ENCODE data around the gene HINFP.
"Not testable (repeated sequence)": the region's sequence is repeated elsewhere in the genome, so short reads cannot be mapped to it uniquely, and the experiment has no call there.

HINFP gene

GRCh38 chr11:119166368-119167076 is 45.1 kb downstream of the HINFP start:
- Histone ChIP-seq H3K9me3 (ENCODE audit: insufficient read depth, low read depth, low read length) (no peaks in the 10 kb centered on the region), H3F3A (ENCODE audit: low read depth) (no peaks in the 10 kb centered on the region), H3K27me3 (ENCODE audit: insufficient read depth, low read length, poor library complexity, severe bottlenecking) (no peaks in the 10 kb centered on the region), H3K79me2 (ENCODE audit: insufficient read depth, low read length) (peaks cover 12% of the 10 kb centered on the region; the same call in 1 of the 2 replicates), H3K4me3 (ENCODE audit: low read length, poor library complexity, severe bottlenecking) (no peak overlapping the region), H4K20me1 (ENCODE audit: insufficient read depth, low read length, poor library complexity, severe bottlenecking) (no peaks in the 10 kb centered on the region), H3K36me3 (ENCODE audit: insufficient read depth, low read length) (no peaks in the 10 kb centered on the region), H3K4me1 (ENCODE audit: insufficient read depth, low read length, poor library complexity, severe bottlenecking) (peaks cover 15% of the 10 kb centered on the region), H2AFZ (ENCODE audit: low read length) (no peak overlapping the region), H3K4me2 (ENCODE audit: low read depth, low read length, poor library complexity, severe bottlenecking) (no peak overlapping the region), H3K9me2 (replicated peaks; ENCODE audit: low read depth, low read length) (no peaks in the 10 kb centered on the region), H3K9ac (ENCODE audit: low read depth, low read length, poor library complexity, severe bottlenecking) (no peak overlapping the region)
- no peak for TF ChIP-seq EZH2phosphoT487 (IDR thresholded peaks at IDR 0.05; ENCODE audit: borderline replicate concordance)
- TF ChIP-seq, protein P1, sequence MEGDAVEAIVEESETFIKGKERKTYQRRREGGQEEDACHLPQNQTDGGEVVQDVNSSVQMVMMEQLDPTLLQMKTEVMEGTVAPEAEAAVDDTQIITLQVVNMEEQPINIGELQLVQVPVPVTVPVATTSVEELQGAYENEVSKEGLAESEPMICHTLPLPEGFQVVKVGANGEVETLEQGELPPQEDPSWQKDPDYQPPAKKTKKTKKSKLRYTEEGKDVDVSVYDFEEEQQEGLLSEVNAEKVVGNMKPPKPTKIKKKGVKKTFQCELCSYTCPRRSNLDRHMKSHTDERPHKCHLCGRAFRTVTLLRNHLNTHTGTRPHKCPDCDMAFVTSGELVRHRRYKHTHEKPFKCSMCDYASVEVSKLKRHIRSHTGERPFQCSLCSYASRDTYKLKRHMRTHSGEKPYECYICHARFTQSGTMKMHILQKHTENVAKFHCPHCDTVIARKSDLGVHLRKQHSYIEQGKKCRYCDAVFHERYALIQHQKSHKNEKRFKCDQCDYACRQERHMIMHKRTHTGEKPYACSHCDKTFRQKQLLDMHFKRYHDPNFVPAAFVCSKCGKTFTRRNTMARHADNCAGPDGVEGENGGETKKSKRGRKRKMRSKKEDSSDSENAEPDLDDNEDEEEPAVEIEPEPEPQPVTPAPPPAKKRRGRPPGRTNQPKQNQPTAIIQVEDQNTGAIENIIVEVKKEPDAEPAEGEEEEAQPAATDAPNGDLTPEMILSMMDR (conservative IDR thresholded peaks at IDR 0.05; ENCODE audit: low read length) = no peak

DNA sequence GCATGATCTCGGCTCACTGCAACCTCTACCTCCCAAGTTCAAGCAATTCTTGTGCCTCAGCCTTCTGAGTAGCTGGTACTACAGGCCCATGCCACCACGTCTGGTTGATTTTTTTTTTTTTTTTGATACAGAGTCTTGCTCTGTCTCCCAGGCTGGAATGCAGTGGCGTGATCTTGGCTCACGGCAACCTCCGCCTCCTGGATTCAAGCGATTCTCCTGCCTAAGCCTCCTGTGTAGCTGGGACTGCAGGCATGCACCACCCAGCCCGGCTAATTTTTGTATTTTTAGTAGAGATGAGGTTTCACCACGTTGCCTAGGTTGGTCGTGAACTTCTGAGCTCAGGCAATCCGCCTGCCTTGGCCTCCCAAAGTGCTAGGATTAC is 45.7 kb downstream of the HINFP start:
- H3K4me1 ChIP-seq (ENCODE audit: insufficient read depth, low read length, poor library complexity, severe bottlenecking) = peaks cover 18% of the 10 kb centered on the region
- peaks cover 12% of the 10 kb centered on the region; the same call in 1 of the 2 replicates for H3K79me2 ChIP-seq (ENCODE audit: insufficient read depth, low read length)
- not testable (repeated sequence) for H3K9me3 ChIP-seq (ENCODE audit: insufficient read depth, low read depth, low read length); H3K4me3 ChIP-seq (ENCODE audit: low read length, poor library complexity, severe bottlenecking); H3K36me3 ChIP-seq (ENCODE audit: insufficient read depth, low read length); H3K9me2 ChIP-seq (replicated peaks; ENCODE audit: low read depth, low read length); H3K27me3 ChIP-seq (ENCODE audit: insufficient read depth, low read length, poor library complexity, severe bottlenecking); H3K4me2 ChIP-seq (ENCODE audit: low read depth, low read length, poor library complexity, severe bottlenecking); H2AFZ ChIP-seq (ENCODE audit: low read length); H4K20me1 ChIP-seq (ENCODE audit: insufficient read depth, low read length, poor library complexity, severe bottlenecking); H3F3A ChIP-seq (ENCODE audit: low read depth); H3K9ac ChIP-seq (ENCODE audit: low read depth, low read length, poor library complexity, severe bottlenecking)

DNA sequence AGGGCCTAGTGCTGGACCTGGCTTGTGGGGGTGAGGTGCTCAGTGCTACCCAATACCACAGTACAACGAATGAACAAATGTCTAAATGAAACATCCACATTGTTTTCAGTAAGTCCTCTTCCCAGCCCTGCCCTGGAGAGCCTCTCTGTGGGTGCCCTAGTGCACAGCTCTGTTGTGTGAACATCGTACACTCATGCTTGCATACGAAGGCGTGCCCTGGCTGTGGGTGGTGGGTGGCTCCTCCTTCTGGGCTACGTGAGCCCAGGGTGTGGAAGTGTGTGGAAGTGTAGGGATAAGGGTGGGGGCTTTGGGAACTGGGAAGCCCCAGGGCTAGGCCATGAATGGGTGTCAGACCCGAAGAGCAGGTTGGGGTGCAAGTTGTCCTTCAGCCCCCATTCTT is 46.6 kb downstream of the HINFP start:
- Histone ChIP-seq H2AFZ (ENCODE audit: low read length) (no peak overlapping the region), H4K20me1 (ENCODE audit: insufficient read depth, low read length, poor library complexity, severe bottlenecking) (no peaks in the 10 kb centered on the region)

More for the DNA sequence above, 46.6 kb downstream of the HINFP start:
- Histone ChIP-seq H3K4me3 (ENCODE audit: low read length, poor library complexity, severe bottlenecking) (no peak overlapping the region), H3F3A (ENCODE audit: low read depth) (no peaks in the 10 kb centered on the region), H3K4me2 (ENCODE audit: low read depth, low read length, poor library complexity, severe bottlenecking) (no peak overlapping the region), H3K4me1 (ENCODE audit: insufficient read depth, low read length, poor library complexity, severe bottlenecking) (peaks cover 25% of the 10 kb centered on the region), H3K9me2 (replicated peaks; ENCODE audit: low read depth, low read length) (no peaks in the 10 kb centered on the region), H3K9ac (ENCODE audit: low read depth, low read length, poor library complexity, severe bottlenecking) (no peak overlapping the region), H3K27me3 (ENCODE audit: insufficient read depth, low read length, poor library complexity, severe bottlenecking) (no peaks in the 10 kb centered on the region), H3K9me3 (ENCODE audit: insufficient read depth, low read depth, low read length) (no peaks in the 10 kb centered on the region), H3K36me3 (ENCODE audit: insufficient read depth, low read length) (no peaks in the 10 kb centered on the region), H3K79me2 (ENCODE audit: insufficient read depth, low read length) (peaks cover 12% of the 10 kb centered on the region; the same call in 1 of the 2 replicates)
- TF ChIP-seq EZH2phosphoT487 (IDR thresholded peaks at IDR 0.05; ENCODE audit: borderline replicate concordance) = no peak
- TF ChIP-seq, protein P1 (conservative IDR thresholded peaks at IDR 0.05; ENCODE audit: low read length) = no peak
